WTC11 (cell line): ENCODE measurements around the gene OR14A16. TPM values are rescaled to one million over a fixed set of nuclear protein-coding genes. Genes with fewer than 3 reads are reported as not detected.
A peak's percentile ranks its signal among the peaks of the same experiment; 100 is the strongest.

Experiments used
- ATAC-seq: fragments of 200-7000 bp; cut with Tn5 transposase; 2 replicates; pipeline ENCODE4 v1.10.0; 2021; ENCODE audit warnings: mild to moderate bottlenecking, moderate library complexity
- CTCF ChIA-PET: fragments of 300-600 bp; sonication (Branson Sonifier 250); formaldehyde crosslinking; loops from one replicate; lab custom pipeline; 2021; ENCODE audit warnings: antibody characterized with exemption; lab: Charles Lee
- POLR2A ChIA-PET: fragments of 350-600 bp; sonication (Branson Sonifier 250); formaldehyde crosslinking; loops from one replicate; lab custom pipeline; 2021; ENCODE audit warnings: antibody characterized with exemption; lab: Charles Lee
- DNase-seq: peaks from one replicate; pipeline ENCODE4 v3.0.0; 2021; ENCODE audit warnings: low spot score
- H3K27ac Mint-ChIP-seq: 2 replicates; pipeline ENCODE4 v1.8.0; 2021; ENCODE audit warnings: mixed read lengths
- H3K27me3 Mint-ChIP-seq: 2 replicates; pipeline ENCODE4 v1.8.0; 2021; ENCODE audit warnings: low read depth, mild to moderate bottlenecking, moderate library complexity, mixed read lengths
- H3K36me3 Mint-ChIP-seq: 2 replicates; pipeline ENCODE4 v1.8.0; 2021; ENCODE audit warnings: mixed read lengths
- H3K4me1 Mint-ChIP-seq: 2 replicates; pipeline ENCODE4 v1.8.0; 2022; ENCODE audit warnings: mixed read lengths
- H3K4me3 Mint-ChIP-seq: 2 replicates; pipeline ENCODE4 v1.8.0; 2021; ENCODE audit warnings: mild to moderate bottlenecking, moderate library complexity, mixed read lengths
- H3K9me3 Mint-ChIP-seq: 2 replicates; pipeline ENCODE4 v1.8.0; 2021; ENCODE audit warnings: mixed read lengths
- ESRRA ChIP-seq: sonication (generic); formaldehyde crosslinking; IDR thresholded peaks from 2 replicates; pipeline ENCODE4 v1.8.1; 2022; ENCODE audit warnings: mild to moderate bottlenecking, missing genetic modification reagents, borderline replicate concordance
- JAZF1 ChIP-seq: fragments of 250-450 bp; sonication (Bioruptor Pico); IDR thresholded peaks from 2 replicates; pipeline ENCODE4 v1.9.0; 2021; ENCODE audit warnings: moderate library complexity, mild to moderate bottlenecking, inconsistent platforms
- OVOL2 ChIP-seq: fragments of 250-450 bp; sonication (Bioruptor Pico); IDR thresholded peaks from 2 replicates; pipeline ENCODE4 v1.9.0; 2021; ENCODE audit warnings: mild to moderate bottlenecking, borderline replicate concordance
- ZNF219 ChIP-seq: sonication (generic); formaldehyde crosslinking; IDR thresholded peaks from 2 replicates; pipeline ENCODE4 v1.8.0; 2023; ENCODE audit warnings: missing genetic modification reagents, mild to moderate bottlenecking, borderline replicate concordance
- ZNF232 ChIP-seq: sonication (generic); formaldehyde crosslinking; IDR thresholded peaks from 2 replicates; pipeline ENCODE4 v1.8.0; 2022; ENCODE audit warnings: mild to moderate bottlenecking, missing genetic modification reagents
- ZNF423 ChIP-seq: fragments of 250-450 bp; sonication (Bioruptor Pico); IDR thresholded peaks from 2 replicates; pipeline ENCODE4 v2.1.2; 2022; ENCODE audit warnings: mild to moderate bottlenecking, moderate library complexity
- total RNA-seq: library from RNA; stranded (reverse); gene quantifications from 3 replicates; pipeline ENCODE4 v1.2.3, GENCODE V29; 2021
- TF ChIP-seq, protein P1 (sequence below): sonication (generic); formaldehyde crosslinking; IDR thresholded peaks from 2 replicates; pipeline ENCODE4 v1.8.1; 2023; ENCODE audit warnings: mild to moderate bottlenecking, moderate library complexity, missing genetic modification reagents
- TF ChIP-seq, protein P2 (sequence below): fragments of 250-450 bp; sonication (Bioruptor Pico); conservative IDR thresholded peaks from 2 replicates; pipeline ENCODE4 v1.9.0; 2021; ENCODE audit warnings: mild to moderate bottlenecking
- TF ChIP-seq, protein P3 (sequence below): sonication (generic); formaldehyde crosslinking; IDR thresholded peaks from 2 replicates; pipeline ENCODE4 v1.8.0; 2023; ENCODE audit warnings: mild to moderate bottlenecking, missing genetic modification reagents
- TF ChIP-seq, protein P4 (sequence below): fragments of 250-450 bp; sonication (Bioruptor Pico); IDR thresholded peaks from 2 replicates; pipeline ENCODE4 v1.9.0; 2021; ENCODE audit warnings: moderate library complexity, mild to moderate bottlenecking, inconsistent platforms, borderline replicate concordance
- TF ChIP-seq, protein P5 (sequence below): sonication (generic); formaldehyde crosslinking; IDR thresholded peaks from 2 replicates; pipeline ENCODE4 v1.8.1; 2022; ENCODE audit warnings: mild to moderate bottlenecking, missing genetic modification reagents, moderate library complexity, borderline replicate concordance
- TF ChIP-seq, protein P6 (sequence below): sonication (generic); formaldehyde crosslinking; IDR thresholded peaks from 2 replicates; pipeline ENCODE4 v1.8.1; 2023; ENCODE audit warnings: mild to moderate bottlenecking, missing genetic modification reagents
- TF ChIP-seq, protein P7 (sequence below): fragments of 200-600 bp; IDR thresholded peaks from 2 replicates; pipeline ENCODE4 v1.8.0; 2022; ENCODE audit warnings: antibody characterized with exemption

The OR14A16 gene
- total RNA-seq, 1 experiment from 2014 or later: 0.17 TPM

DNA sequence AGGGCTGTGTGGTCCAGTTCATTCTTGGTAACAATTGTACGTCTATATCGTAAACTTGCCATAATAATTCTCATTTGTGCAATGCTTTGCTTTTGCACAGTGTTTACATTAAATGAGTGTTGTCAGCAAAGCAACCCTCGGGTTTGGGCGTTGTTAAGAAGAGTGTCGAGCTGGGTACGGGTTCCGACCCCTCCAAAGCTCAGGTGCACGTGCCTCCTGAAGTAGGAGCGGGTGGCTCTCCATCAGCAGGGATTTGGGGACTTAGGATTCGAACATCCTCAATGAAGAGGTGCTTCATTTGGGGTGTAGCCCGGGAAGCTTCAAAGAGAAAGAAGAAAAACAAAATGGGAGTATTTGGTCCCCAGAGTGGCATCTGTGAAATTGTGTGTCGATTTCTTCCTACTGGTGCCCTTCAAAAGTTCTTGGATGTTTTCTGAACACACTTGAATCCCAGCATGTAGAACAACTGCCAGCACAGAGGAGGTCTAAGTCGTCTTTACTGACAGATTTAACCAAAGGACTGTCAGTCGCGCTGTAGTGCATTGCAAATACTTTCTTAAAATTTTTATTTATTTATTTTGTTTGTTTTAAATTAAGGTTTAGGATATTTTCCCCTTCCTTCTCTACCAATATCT, 34.2 kb upstream of the OR14A16 start (continued):
- TF ChIP-seq, protein P1, sequence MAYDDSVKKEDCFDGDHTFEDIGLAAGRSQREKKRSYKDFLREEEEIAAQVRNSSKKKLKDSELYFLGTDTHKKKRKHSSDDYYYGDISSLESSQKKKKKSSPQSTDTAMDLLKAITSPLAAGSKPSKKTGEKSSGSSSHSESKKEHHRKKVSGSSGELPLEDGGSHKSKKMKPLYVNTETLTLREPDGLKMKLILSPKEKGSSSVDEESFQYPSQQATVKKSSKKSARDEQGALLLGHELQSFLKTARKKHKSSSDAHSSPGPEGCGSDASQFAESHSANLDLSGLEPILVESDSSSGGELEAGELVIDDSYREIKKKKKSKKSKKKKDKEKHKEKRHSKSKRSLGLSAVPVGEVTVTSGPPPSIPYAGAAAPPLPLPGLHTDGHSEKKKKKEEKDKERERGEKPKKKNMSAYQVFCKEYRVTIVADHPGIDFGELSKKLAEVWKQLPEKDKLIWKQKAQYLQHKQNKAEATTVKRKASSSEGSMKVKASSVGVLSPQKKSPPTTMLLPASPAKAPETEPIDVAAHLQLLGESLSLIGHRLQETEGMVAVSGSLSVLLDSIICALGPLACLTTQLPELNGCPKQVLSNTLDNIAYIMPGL (CRISPR knock-in tag): no peak

DNA sequence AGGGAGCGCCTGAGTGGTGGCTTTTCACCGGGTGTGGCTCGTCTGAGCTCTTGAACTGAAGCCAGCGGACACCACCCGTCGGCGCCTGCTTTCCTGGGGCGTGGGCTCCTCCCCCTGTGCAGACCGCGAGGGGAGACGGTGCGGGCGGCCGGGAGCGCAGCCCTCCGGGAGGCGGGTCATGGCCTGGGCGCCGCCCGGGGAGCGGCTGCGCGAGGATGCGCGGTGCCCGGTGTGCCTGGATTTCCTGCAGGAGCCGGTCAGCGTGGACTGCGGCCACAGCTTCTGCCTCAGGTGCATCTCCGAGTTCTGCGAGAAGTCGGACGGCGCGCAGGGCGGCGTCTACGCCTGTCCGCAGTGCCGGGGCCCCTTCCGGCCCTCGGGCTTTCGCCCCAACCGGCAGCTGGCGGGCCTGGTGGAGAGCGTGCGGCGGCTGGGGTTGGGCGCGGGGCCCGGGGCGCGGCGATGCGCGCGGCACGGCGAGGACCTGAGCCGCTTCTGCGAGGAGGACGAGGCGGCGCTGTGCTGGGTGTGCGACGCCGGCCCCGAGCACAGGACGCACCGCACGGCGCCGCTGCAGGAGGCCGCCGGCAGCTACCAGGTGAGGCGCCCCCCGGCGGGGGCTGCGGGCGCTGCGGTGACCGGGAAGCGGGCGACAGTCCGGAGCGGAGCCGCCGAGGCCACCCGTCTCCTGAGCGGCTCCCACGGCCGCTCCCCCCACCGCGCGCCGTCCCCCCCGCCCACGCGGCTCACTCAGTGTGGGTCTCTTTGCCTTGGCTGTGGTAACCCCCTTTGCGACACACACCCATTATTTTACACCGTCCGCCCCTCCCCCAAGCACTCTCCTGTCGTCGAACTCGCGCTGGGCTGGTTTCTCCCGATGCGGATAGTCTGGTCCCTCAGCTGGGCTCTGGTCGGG, 33.4 kb upstream of the OR14A16 start, which contains the start of gene TRIM58:
TRIM58 (plus strand) TSS at position 119 of the 916 bp plus-strand sequence; CDS start at position 179, 60 bp downstream.
- no peak within 1 kb of the TSS for H3K27ac Mint-ChIP-seq
- TF ChIP-seq, protein P2, sequence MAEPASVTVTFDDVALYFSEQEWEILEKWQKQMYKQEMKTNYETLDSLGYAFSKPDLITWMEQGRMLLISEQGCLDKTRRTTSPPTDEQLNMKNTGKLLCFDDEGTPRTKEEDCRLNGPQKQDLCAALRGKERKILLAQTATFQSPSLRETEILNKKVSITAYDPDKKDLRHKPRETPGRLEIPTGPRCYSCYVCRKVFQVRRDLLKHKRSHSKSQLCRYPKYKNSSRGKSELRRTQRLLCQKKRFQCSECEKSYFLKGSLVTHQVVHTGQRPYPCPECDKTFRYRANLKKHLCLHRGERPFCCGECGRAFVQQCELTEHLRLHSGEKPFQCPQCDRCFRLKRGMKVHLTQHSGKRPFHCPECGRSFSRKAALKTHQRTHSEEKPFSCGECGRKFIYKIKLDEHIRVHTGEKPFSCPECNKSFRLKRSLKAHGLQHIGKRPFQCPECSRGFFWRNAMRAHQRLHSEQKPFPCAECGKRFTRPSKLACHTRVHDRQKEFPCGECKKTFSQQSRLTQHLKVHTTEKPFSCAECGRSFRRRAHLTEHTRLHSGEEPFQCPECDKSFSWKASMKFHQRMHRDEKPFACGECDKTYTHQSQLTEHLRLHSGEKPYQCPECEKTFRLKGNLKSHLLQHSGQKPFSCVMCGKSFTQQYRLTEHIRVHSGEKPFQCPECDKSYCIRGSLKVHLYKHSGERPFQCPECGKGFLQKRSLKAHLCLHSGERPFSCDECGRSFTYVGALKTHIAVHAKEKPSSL (CRISPR knock-in tag): no peak
- TF ChIP-seq OVOL2 (CRISPR knock-in tag): no peak
- TF ChIP-seq, protein P3, sequence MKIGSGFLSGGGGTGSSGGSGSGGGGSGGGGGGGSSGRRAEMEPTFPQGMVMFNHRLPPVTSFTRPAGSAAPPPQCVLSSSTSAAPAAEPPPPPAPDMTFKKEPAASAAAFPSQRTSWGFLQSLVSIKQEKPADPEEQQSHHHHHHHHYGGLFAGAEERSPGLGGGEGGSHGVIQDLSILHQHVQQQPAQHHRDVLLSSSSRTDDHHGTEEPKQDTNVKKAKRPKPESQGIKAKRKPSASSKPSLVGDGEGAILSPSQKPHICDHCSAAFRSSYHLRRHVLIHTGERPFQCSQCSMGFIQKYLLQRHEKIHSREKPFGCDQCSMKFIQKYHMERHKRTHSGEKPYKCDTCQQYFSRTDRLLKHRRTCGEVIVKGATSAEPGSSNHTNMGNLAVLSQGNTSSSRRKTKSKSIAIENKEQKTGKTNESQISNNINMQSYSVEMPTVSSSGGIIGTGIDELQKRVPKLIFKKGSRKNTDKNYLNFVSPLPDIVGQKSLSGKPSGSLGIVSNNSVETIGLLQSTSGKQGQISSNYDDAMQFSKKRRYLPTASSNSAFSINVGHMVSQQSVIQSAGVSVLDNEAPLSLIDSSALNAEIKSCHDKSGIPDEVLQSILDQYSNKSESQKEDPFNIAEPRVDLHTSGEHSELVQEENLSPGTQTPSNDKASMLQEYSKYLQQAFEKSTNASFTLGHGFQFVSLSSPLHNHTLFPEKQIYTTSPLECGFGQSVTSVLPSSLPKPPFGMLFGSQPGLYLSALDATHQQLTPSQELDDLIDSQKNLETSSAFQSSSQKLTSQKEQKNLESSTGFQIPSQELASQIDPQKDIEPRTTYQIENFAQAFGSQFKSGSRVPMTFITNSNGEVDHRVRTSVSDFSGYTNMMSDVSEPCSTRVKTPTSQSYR (CRISPR knock-in tag): no peak
- TF ChIP-seq, protein P1 (CRISPR knock-in tag): peak; percentile 50; the same call in 1 of the 2 replicates
- TF ChIP-seq, protein P4, sequence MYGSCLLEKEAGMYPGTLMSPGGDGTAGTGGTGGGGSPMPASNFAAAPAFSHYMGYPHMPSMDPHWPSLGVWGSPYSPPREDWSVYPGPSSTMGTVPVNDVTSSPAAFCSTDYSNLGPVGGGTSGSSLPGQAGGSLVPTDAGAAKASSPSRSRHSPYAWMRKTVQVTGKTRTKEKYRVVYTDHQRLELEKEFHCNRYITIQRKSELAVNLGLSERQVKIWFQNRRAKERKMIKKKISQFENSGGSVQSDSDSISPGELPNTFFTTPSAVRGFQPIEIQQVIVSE: no peak
- TF ChIP-seq, protein P5, sequence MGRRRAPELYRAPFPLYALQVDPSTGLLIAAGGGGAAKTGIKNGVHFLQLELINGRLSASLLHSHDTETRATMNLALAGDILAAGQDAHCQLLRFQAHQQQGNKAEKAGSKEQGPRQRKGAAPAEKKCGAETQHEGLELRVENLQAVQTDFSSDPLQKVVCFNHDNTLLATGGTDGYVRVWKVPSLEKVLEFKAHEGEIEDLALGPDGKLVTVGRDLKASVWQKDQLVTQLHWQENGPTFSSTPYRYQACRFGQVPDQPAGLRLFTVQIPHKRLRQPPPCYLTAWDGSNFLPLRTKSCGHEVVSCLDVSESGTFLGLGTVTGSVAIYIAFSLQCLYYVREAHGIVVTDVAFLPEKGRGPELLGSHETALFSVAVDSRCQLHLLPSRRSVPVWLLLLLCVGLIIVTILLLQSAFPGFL (CRISPR knock-in tag): no peak
- TF ChIP-seq ESRRA (CRISPR knock-in tag): peak; percentile 77; the same call in 1 of the 2 replicates
- no peak for TF ChIP-seq JAZF1 (CRISPR knock-in tag)
- TF ChIP-seq ZNF232: no peak
- TF ChIP-seq, protein P6, sequence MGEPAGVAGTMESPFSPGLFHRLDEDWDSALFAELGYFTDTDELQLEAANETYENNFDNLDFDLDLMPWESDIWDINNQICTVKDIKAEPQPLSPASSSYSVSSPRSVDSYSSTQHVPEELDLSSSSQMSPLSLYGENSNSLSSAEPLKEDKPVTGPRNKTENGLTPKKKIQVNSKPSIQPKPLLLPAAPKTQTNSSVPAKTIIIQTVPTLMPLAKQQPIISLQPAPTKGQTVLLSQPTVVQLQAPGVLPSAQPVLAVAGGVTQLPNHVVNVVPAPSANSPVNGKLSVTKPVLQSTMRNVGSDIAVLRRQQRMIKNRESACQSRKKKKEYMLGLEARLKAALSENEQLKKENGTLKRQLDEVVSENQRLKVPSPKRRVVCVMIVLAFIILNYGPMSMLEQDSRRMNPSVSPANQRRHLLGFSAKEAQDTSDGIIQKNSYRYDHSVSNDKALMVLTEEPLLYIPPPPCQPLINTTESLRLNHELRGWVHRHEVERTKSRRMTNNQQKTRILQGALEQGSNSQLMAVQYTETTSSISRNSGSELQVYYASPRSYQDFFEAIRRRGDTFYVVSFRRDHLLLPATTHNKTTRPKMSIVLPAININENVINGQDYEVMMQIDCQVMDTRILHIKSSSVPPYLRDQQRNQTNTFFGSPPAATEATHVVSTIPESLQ (CRISPR knock-in tag): no peak
- peak; percentile 68; the same call in 1 of the 2 replicates for TF ChIP-seq ZNF423
- TF ChIP-seq, protein P7, sequence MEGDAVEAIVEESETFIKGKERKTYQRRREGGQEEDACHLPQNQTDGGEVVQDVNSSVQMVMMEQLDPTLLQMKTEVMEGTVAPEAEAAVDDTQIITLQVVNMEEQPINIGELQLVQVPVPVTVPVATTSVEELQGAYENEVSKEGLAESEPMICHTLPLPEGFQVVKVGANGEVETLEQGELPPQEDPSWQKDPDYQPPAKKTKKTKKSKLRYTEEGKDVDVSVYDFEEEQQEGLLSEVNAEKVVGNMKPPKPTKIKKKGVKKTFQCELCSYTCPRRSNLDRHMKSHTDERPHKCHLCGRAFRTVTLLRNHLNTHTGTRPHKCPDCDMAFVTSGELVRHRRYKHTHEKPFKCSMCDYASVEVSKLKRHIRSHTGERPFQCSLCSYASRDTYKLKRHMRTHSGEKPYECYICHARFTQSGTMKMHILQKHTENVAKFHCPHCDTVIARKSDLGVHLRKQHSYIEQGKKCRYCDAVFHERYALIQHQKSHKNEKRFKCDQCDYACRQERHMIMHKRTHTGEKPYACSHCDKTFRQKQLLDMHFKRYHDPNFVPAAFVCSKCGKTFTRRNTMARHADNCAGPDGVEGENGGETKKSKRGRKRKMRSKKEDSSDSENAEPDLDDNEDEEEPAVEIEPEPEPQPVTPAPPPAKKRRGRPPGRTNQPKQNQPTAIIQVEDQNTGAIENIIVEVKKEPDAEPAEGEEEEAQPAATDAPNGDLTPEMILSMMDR: peak; percentile 26; the same call in 1 of the 2 replicates
- no peak for TF ChIP-seq ZNF219 (CRISPR knock-in tag)
- peaks cover 24% of the 10 kb centered on the region for H3K9me3 Mint-ChIP-seq
- peaks cover 15% of the 10 kb centered on the region for H3K36me3 Mint-ChIP-seq
- H3K27me3 Mint-ChIP-seq: peaks cover 16% of the 10 kb centered on the region
- ChIA-PET POLR2A (no interaction called here), CTCF (interaction anchor here (0.7 to 1.8 kb wide), 4 partner anchors 10 to 79 kb away, joined by 3 to 8 read pairs (median 4); no protein-coding TSS in a partner anchor)
- DNase-seq: peak; percentile 39
- H3K4me1 Mint-ChIP-seq: peaks cover 10% of the 10 kb centered on the region; the same call in 1 of the 2 replicates
- ATAC-seq: peak; percentile 75
- H3K4me3 Mint-ChIP-seq: peak within 1 kb of the TSS; percentile 72
